LoVo (cell line): Measurements from ENCODE around the gene KIAA1217.
A peak's percentile ranks its signal among the peaks of the same experiment; 100 is the strongest.

Source experiments
- DNase-seq: peaks from one replicate; pipeline ENCODE4 v3.0.0-alpha.2; 2016; ENCODE audit warnings: low spot score

Gene KIAA1217

DNA sequence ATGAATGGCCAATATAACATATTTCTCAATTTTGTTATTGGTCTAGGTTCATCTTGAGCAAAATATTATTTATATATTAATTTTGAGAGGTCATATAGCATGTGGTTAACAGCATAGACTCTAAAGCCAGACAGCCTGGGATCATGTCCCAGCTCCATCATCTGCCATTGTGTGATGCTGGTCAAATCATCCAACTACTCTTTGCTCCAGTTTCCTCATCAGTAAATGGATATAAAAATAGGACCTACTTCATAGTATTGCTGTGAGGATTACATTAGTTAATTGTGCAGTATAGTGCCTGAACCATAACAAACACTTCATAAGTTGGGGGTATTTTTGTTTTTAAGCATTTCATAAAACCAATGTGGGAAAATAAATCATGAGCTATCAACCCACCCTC lies 199.0 kb downstream of the KIAA1217 start:
- DNase-seq = no peak

DNA sequence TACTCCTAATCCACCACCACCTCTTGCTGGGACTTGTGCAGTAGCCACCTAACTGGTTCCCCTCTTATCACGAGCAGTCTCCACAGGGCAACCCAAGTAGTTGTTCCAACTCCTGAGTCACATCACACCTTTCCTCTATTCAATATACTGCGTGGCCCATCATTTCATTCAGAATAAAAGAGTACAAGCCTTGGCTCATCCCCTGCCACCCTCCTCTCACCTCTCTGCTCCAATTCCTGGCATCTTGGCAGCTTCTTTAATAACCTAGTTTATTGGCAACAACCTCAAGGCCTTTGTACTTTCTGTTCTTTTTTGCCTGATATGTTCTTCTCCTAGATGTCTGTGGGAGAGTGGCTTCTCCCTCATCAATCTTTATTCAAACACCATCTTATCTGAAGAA lies 199.4 kb downstream of the KIAA1217 start:
- DNase-seq = no peak

DNA sequence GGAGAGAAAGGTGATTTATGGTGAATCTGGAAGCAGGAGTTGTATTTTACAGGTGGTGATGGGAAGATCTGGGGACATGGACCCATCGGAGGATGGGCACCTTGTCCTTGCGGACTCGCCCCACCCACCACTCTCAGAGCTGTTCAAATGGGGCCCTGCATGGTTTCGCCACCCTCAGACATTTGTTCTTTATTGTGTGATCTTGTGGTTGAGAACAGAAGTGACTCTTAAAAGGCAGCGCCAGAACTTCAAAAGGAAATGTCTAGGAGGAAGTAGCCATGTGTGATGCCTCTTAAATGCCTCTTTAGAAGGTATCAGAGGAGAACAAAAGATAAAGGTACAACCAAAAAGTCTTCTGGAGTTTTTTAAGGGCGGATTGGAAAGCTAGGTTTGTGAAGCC lies 205.7 kb downstream of the KIAA1217 start:
- no peak for DNase-seq

DNA sequence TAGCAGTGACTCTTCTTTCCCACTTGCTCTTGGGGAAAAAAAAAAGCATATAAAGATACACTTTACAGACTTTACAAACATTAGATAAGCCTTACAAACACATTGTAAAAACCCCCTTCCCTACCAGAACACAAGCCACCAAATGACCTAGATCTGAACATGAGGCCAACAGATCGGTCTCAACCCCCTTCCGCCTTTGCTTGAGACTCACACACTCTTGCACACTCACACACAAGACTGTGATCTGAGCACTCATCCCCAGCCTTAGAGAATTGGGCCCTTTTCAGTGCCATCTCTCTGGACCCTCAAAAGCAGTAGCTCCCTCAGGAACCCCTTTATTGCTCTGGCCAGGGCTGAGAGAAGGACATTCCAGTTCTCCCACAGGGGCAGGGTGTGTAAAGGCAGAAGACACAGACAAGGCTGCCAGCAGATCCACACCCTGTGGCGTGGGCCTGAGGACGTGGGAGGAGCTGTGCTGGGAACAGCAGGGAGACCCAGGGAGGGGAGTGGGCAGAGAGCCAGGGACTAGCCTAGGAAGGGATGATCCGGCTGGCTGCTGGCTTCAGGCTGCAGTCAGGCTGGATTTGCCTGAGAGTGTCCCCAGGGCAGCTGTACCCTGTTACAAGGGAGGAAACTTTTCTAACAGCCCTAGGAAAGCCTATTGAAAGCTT lies 206.7 kb downstream of the KIAA1217 start:
- peak; percentile 44 for DNase-seq

DNA sequence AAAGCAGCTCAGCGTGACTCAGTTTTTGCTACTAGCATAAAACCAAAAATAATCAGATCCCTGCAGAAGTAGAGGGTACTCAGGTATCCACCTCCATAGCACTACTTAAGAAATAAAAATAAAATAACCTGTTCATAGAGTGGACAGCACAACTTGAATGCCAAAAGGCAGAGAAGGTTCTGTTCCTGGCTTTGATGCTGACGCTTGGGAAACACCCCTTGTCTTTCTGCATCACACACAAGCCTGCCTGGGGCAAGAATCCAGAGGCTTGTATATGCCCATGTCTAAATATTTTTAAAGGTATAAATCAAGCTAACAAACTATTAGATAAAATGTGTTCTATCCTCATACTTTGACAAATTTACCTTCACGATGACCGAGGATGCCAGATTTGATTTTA lies 207.3 kb downstream of the KIAA1217 start:
- no peak for DNase-seq

DNA sequence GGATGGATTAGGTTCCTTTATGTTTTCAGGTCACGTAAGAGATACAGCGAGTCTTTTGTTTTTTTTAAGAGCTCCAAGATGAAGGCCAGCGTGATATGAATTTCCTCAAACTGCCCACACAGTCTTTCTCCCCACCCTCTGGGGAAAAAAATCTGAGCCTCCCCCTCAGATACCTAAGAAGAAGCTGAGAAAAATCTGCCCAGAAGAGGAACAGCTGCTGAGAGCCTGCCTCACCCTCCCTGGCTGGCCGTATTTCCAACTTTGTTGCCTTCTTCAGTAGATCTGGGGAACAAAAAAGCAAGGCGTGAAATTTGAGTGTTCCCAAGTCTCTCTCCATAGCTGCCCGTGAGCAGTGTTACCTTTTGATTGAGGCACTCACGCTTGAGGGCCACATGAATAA lies 208.1 kb downstream of the KIAA1217 start:
- no peak for DNase-seq

DNA sequence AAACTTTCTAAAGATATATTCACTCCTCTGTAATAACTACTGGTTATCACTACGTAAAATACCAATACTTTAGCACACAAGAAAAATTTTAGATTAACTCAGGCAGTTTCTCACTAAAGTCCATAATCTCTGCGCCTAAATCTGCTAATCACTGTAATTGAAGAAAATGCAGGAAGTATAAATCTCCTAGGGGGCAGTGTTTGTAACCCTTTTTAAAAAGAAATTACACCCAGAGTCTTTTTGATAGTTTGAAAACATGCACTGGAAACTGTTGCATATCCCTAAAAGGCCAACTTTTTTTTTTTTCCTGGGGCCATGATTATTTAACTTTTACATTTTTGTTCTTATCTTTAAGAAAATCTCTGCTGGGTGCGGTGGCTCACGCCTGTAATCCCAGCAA lies 209.6 kb downstream of the KIAA1217 start:
- no peak for DNase-seq

DNA sequence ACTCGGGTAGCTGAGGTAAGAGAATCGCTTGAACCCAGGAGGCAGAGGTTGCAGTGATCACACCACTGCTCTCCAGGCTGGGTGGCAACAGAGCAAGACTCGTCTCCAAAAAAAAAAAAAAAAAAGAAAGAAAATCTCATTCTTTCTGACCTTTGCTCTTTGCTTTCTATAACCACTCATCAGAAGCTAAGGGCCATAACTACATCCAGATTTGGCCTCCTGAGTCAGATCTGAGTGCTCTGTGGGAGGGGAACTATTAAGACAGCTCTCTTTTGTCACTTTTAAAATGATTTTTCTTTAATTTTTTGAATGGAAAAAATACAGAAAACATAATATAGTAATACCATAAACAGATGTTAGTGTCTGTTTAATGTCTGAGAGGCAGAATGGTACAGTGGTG lies 210.1 kb downstream of the KIAA1217 start:
- DNase-seq = no peak

DNA sequence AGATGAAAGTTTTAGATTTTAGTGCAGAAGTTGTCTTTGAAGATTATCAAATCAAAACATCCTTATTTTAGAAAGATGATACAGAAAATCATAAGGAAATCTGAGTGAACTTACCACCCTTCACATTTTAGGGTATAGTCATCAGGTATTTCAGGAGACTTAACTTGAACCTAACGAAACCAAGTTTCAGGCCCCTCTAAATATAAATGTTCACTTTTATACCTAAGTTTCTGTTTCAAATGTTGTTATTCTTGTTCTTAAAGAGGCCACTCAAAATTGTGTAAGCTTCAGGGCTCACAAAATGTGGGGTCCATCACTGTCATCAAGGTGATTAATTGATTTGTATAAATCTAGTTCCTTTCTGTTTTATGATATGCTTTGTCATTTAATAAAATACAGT lies 216.2 kb downstream of the KIAA1217 start:
- no peak for DNase-seq

DNA sequence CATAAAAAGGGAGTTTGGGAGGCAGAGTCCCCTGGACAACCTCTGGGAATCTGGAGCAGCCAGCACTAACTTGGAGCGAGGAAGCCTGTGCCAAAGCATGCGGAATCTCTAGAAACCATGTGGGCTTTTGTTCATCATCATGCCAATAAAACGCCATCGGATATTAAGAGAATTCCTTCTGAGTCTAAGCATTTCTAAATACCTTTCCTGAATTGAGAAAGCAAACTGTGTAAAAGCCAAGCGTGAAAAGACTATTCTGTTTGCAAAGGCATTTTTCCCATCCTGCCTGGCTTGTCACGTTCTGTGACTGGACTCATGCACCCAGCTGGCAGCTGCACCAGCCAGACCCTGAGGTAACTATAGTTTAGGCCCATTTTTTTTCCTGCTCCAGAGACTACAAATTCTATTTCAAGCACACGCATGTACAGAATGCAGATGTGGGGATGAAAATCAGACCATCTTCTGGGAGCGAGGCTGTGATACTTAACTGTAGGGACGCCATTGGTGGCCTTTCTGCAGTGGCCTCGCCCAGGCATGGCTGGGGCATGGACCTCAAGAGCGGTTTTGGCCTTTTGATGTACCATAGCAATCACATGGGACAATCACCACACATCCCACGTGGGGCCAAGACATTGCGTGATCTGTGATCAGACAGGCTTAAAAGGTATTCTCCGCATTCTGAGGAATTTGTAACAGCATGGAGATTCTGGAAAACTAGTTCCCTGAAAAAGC lies 218.9 kb downstream of the KIAA1217 start:
- no peak for DNase-seq

DNA sequence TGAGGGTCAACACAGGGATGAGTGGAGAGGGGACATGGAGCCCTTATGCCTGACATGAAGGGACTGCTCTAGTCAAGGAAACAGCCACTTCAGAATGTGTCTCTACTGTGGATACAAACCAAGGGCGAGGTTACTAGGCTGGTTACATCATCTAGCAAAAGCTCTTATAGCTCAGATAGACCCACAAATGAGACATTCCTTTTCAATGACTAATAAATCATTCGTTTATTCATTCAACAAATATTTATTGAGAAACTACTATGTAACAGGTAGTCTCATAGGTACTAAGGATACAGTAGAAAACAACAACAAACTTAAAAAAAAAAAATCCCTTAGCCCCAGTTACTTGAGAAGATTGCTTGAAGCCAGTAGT lies 219.5 kb downstream of the KIAA1217 start:
- peak; percentile 28 for DNase-seq

DNA sequence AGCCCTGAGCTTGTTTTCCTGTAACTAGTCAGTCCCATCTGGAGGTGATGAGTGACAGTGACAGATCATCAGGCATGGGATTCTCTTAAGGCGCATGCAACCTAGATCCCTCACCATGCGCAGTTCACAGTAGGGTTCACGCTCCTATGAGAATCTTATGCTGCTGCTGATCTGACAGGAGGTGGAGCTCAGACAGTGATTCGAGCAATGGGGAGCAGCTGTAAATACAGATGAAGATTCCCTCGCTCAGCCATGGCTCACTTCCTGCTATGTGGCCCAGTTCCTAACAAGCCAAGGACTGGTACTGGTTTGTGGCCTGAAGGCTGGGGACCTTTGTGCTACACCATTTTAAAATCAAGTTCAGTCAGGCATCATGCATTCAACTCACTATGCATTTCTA lies 221.7 kb downstream of the KIAA1217 start:
- no peak for DNase-seq

DNA sequence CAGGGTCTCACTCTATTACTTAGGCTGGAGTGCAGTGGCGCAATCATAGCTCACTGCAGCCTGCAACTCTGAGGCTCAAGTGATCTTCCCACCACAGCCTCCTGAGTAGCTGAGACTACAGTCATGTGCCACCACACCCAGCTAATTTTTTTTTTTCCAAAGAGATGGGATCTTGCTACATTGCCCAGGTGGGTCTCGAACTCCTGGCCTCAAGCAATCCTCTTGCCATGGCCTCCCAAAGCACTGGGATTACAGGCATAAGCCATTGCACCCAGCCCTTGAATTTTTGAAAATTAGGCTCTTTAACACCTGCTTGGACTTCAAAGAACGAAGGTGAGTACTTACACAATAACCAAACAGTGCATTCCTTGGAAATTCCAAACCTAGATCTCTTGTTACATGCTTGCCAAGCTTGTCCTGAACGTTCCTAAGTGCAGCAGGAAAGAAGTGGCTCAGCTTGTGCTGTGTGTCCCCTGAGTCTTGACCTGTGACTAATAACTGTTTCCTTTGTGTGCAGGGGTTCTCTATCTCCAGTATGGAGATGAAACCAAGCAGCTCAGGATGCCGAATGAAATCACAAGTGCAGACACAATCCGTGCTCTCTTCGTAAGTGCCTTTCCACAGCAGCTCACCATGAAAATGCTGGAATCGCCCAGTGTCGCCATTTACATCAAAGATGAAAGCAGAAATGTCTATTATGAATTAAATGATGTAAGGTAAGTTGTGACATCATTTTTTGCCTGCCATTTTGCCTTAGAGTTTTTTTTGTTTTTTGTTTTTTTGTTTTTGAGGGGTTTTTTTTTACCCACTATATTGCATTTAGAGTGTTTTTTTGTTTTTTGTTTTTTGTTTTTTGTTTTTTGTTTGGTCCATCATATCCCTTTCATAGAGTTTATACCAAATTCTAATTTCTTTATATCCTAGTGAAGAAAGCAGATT lies 223.8 kb downstream of the KIAA1217 start:
- DNase-seq = peak; percentile 8

DNA sequence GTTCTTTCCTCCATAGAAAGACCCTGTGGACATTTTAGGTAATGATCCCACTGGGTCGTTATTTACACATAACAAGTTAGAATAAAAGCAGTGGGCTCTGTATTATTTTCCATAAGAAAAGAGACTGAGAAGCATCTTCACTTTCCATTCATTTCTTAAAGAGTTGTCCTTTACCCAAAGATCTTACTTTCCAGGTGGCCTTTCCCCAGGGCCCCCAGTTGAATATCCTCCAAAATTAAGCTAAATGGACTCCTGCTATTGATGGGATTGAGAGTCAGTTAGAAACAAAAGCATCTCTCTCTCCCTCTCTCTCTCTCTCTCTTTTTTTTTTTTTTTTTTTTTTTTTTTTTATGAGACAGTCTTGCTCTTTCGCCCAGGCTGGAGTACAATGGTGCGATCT lies 224.8 kb downstream of the KIAA1217 start:
- DNase-seq = no peak

DNA sequence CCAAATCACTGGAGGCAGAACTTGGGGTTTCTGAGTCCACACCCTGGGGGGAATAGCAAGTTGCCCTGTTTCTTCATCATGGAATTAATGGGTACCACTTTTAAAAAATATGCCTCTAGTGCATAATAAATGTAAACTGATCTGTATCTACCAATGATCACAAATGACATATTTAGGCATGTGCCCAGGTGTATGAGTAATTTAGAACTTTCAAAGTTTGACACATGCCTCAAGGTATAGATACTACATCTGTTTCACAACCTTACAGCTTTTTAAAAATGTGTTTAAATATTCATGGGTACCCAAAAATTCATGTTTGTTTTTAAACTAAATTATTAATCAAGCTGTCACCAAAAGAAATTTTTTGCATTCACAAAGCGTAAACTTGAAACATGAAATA lies 226.0 kb downstream of the KIAA1217 start:
- DNase-seq = no peak

DNA sequence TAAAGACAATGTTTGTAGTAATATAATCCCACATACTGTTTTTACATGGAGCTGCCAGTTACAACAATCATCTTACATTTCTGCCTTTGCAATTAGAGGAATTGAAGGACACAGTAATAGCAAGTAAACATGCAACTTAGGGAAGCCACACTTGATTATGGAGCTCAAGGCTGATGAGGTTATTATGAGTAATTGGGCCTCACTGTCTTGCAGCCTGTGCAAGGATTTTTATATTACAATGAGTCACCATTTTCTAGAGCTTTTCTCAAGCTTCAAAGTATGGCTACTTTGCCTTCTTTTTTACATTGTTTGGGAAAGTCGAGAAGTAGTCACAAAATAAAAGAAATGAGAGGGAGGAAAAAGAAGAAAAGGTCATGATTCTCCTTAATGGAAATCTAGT lies 226.4 kb downstream of the KIAA1217 start:
- DNase-seq = peak; percentile 14

DNA sequence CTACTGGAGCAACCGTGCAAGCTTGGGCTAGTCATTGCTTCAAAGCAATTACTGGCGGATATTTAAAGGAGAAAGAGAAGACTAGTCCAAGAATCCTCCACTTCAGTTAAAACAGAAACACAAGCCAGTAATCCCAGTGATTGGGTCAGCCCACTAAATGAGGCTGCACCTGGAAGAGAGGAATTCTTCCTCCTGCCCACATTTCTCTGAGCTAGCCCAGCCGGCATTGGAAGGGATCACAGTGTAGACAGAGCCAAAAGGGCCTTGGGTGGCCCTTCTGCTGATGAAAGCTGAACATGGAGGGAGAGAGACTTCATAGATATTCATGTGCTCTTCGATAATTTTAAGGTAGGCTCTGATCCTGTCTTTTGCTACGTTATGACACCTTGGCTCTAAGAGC lies 228.4 kb downstream of the KIAA1217 start:
- DNase-seq = no peak

DNA sequence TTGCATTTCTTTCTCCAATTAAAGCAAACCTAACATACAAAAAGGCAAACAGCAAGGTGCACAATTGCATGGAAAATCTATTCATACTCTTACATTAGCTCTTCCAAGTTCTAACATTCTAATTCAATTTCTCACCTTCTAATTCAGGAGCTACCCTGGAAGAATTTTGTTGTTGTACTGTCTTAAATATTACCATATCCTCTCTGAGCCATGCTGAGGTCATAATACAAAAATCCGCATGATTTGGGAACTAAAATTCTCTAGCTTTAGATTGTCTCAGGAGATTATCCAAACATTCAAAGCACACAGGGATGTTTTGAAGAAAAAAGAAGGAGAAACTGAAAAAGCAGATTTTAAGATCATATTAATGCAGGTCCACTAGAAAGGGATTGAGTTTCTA lies 229.9 kb downstream of the KIAA1217 start:
- no peak for DNase-seq

DNA sequence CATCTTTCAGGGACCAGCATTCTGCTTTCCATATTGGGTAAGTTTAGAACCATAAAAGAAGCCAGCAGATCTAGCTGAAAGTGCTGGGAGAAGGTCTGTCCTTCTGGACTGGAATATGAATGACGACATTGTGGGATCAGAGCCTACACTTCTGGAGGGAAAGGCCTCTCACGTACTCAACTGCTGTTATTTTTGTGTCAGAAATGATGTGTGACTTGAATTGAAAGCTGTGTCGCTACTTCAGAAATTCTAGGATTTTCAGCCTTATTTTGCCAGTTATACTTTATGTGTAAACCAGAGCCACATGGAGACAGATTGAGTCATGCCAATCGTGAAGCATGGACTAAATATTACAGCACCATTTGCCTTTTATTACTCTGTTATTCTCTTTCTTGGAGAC lies 231.0 kb downstream of the KIAA1217 start:
- no peak for DNase-seq

DNA sequence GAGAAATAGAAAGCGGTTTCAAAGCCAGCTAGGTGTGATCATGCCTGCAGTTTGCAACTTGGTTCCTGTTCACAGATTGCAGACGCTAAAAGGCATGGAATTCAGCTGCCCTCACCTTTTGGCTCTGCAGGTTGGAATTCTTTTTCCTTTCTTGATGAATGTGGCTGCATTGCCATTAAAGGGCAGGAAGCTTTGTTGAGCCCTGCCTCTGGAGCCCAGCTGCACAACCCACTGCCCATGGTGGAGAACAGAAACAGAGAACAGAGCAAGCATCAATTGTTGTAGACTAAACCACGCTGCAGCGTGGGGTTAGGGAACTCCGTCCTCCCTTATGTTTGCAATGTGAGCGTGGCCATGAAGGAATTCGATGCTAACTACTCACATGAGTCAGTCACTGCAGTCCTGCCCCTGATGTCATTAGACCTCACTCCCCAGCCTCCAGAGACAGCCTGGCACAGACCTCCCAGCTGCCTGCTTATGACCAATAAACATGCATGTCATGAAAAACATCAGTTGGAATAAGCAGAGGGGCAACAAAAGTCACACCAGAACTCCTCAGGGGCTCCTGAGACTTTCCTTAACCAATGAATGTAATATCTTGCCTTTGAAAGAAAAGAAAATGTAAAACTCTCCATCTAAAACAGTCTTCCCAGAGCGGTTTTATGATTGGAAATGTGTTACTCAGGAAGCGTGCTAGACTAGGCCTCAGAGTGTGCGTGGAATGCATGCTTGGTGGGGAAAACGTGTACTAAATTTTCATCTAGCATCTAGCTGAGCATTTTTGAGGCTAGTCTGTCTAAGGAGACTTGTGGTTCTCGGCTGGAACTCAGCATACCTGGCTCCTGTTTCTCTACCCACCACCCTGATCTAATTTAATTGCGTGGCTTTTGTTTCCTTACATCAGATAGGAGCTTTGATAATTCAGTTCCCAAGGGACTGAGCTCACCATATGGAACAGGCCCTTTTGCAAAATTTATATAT lies 232.2 kb downstream of the KIAA1217 start:
- DNase-seq = no peak

DNA sequence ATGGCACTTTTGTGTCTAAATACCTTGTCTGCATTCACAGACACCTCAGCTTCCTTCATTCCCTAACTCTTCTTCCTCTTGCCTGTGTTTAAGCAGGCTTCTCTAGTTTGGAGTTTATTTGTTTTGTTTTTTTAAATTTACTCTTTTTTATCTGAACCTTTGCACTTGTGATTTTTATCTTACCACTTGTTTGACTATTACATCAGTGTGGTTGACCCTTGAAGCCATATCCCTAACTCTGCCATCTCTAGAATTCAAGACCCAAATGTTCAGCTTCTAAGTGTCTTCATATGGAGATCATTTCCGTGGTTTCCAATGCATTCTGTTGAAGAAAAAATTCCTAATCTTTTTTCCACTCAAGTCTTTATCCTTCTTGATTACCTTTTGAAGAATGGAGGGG lies 233.3 kb downstream of the KIAA1217 start:
- no peak for DNase-seq
